Measurements from ENCODE around the gene PHLDB1.
"Not testable (repeated sequence)": the region's sequence is repeated elsewhere in the genome, so short reads cannot be mapped to it uniquely, and the experiment has no call there.

The PHLDB1 gene

DNA sequence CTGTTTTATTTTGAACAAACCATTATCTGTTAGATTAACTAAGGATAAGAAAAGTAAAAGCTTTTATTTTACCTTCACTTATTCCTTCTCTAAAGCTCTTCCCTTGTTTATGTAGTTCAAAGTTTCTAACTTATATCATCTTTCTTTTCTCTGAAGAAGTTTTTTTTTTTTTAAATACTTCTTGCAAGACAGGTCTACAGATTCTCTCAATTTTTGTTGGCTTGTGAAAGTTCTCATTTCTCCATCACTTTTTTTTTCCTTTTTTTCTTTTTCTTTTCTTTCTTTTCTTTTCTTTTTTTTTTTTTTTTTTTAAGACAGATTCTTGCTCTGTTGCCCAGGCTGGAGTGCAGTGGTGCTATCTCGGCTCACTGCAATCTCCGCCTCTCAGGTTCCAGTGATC is 76.8 kb downstream of the PHLDB1 start:
- DNase-seq (ENCODE audit: low read depth in 2 of 2) = no peak

GRCh38 chr11:118687906-118688305 is 80.5 kb downstream of the PHLDB1 start:
- DNase-seq (ENCODE audit: low read depth in 2 of 2) = no peak

DNA sequence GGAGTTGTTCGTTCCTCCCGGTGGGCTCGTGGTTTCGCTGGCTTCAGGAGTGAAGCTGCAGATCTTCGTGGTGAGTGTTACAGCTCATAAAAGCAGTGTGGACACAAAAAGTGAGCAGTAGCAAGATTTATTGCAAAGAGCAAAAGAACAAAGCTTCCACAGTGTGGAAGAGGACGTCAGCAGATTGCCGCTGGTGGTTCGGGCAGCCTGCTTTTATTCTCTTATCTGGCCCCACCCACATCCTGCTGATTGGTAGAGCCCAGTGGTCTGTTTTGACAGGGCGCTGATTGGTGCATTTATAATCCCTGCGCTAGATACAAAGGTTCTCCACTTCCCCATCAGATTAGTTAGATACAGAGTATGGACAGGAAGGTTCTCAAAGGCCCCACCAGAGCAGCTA is 80.9 kb downstream of the PHLDB1 start:
- not testable (repeated sequence) for DNase-seq (ENCODE audit: low read depth in 2 of 2)

GRCh38 chr11:118688851-118689502 is 81.6 kb downstream of the PHLDB1 start:
- no peak for DNase-seq (ENCODE audit: low read depth in 2 of 2)

GRCh38 chr11:118689503-118689851 is 82.1 kb downstream of the PHLDB1 start:
- no peak for DNase-seq (ENCODE audit: low read depth in 2 of 2)

GRCh38 chr11:118689852-118690552 is 82.6 kb downstream of the PHLDB1 start:
- DNase-seq (ENCODE audit: low read depth in 2 of 2) = peak; percentile 79 to 81

GRCh38 chr11:118690553-118691304 is 83.3 kb downstream of the PHLDB1 start:
- no peak for DNase-seq (ENCODE audit: low read depth in 2 of 2)

- peak; percentile 36 to 61 for DNase-seq (ENCODE audit: low read depth in 2 of 2)
Observed at GRCh38 chr11:118691926-118692830, 84.8 kb downstream of the PHLDB1 start.

- no peak for DNase-seq (ENCODE audit: low read depth in 2 of 2)
Observed at GRCh38 chr11:118694185-118694584, 86.8 kb downstream of the PHLDB1 start.

DNA sequence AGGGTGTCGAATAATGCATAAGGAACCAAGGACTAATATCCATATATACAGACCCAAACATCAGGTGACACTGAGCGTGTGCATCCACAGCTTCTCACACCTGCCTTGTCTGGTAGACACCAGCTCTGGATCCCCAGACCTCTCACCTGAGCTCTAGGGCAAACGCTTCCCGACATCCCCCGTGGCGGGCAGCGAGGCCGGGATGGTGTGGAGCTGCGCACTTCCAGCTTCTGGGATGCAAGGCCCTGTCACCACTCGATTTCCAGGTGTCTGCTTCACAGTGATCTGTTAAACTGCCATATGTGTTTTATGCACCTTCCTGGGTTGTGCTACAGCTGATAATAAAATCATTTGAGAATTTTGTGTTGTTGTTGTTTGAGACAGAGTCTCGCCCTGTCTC is 87.4 kb downstream of the PHLDB1 start:
- DNase-seq (ENCODE audit: low read depth in 2 of 2) = no peak

- no peak for DNase-seq (ENCODE audit: low read depth in 2 of 2)
Observed at GRCh38 chr11:118696673-118697226, 89.3 kb downstream of the PHLDB1 start.

DNA sequence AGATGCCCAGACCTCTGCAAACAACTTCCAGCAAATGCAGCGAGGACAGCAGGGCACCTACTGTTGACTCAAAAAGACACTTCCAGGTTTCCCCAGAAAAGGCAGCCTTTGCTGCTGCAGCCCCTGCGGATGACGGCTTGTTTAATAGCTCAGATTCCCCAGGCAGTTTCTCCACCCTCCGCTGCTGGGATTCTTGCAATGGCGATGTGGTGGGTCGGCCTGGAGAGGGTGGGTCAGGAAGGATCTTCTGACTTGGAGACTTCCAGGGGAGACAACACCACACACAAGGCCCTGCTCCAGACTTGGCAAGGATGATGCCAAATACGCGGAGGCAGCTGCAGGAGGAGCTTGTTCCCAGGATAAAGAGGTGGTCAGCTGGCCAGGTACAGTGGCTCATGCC is 89.9 kb downstream of the PHLDB1 start:
- no peak for DNase-seq (ENCODE audit: low read depth in 2 of 2)

DNA sequence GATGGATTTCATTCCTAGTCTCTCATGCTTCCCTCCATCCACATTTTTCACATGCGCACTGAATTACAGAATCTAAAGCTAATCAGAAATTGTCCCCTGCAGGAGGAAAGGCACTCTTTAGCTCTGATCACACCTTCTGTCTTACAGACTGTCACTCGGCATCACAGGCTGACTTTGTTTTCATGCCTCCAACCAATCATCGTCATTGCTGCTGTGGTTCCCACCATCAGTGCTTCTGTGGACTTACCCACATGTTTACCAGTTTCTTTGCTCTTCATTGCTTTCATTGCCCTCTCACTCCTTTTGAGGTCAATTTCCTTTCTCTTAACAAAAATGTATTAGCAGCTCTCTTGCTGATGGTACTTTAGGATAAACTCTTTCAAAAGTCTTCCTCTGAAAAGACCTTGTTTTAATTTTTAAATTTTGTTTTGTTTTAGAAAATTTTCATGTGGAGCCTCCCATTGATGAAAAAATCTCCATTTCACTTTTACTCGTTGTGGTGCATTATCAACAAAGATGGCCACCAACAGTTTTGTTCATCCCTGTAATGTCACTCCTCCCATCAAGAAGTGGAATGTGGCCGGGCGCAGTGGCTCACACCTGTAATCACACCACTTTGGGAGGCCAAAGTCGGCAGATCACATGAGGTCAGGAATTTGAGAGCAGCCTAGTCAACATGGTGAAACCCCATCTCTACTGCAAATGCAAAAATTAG is 92.2 kb downstream of the PHLDB1 start:
- no peak for DNase-seq (ENCODE audit: low read depth in 2 of 2)

- no peak for DNase-seq (ENCODE audit: low read depth in 2 of 2)
Observed at GRCh38 chr11:118703563-118704106, 96.2 kb downstream of the PHLDB1 start.

DNA sequence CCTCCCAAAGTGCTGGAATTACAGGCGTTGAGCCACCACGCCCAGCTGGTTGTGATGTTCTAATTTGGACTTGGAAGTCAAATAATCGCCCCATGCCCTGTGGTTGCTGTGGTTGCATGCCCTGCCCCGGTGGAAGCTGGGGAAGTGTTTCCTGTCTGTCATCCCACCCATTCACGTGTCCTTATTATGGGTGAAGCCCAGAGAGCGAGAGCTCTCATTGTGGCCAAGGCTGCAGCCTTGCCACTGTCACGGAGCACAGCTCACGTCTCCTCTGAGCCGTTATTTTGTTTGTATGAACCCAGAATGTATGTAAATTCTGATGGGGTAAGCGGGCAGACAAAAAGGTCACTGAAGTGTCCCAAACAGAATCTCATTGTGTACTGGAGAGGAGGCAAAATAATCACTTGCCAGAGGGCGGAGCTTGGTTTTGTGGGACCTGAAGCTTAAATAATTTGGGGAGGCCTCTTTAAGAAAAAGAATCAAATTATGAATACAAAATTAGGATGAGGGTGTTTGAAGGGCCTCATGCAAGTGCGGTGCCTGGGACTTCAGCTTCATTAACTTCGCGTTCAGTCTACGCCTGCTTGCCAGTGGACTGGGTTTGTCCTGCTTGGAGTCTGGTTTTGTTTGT is 97.8 kb downstream of the PHLDB1 start:
- no peak for DNase-seq (ENCODE audit: low read depth in 2 of 2)

DNA sequence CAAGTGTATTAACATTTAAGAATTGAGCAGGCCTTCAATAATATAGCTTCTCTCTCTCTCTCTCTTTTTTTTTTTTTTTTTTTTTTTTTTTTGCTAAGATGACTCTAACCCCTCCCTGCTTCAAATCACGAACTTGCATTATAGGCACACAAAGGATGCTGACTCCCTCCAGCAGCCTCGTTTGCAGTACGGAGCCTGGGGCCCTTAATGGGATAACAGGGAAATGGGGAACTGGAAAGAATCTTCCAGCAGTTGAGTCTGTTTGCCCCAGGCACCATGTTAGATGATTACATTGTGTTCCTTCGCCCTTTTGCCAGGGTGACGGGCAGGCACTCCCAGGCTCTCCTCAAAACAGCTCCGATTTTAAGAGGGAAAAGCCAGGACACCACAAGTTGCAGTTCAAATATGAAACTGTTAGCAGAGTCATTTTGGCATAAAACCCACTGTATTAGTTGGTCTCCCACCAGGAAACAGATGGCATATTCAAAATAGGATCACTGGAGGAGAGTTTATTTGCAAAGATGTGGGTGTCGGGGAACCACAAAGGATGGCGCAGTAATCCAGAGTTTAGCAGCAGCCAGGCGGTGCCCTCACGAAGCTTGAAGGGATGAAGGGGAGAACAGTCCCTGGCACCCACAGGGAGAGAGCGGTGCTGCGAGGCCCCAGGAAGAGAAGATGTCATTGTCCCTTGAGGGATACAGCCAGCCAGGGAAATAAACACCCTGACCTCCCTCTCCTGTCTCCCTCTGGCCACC is 98.6 kb downstream of the PHLDB1 start:
- DNase-seq (ENCODE audit: low read depth in 2 of 2) = no peak

DNA sequence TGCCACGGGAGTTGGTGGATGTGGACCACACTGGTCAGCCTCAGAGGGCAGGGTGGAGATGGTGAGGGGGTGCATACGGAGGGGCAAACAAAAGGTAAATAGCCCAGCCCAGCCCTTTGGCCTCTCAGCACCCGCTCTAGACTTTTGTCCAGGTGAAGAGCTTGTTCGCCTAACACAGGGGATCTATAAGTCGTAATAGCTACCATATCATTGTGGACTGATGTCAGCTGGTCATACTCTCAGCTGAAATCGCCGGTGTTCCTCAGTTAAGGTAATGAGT is 99.1 kb downstream of the PHLDB1 start:
- DNase-seq (ENCODE audit: low read depth in 2 of 2) = no peak

All from stimulated activated CD4-positive, alpha-beta T cell treated with anti-CD3 and anti-CD28 coated beads, Interleukin-4, amount 100 ng/mL, for 48 hours (primary cell).